HG02759 (cell line): ENCODE measurements around the gene NAV3.

ENCODE experiments used
- ATAC-seq: cut with Tn5 transposase; IDR thresholded peaks from one replicate; pipeline ENCODE4 v1.9.1; 2021; ENCODE audit warnings: mild to moderate bottlenecking, moderate library complexity; ENCODE audit not compliant: unreplicated experiment

NAV3 gene

DNA sequence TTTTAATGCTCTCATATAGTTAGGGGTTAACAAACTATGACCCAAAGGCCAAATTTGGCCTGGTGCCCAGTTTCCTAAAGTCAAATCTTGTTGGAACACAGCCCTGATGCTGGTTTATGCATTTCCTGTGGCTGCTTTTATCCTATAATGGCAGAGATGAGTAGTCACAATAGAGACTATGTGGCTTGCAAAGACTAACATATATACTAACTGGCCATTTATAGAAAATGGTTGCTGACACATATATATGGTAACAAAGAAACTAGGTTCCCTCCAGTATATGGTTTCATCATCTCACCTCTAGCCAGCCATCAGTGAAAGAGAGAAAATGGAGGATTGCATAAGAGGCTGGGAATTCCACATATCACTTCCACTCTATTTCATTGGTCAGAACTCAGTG lies 10.8 kb downstream of the NAV3 start:
- ATAC-seq, result no peak

DNA sequence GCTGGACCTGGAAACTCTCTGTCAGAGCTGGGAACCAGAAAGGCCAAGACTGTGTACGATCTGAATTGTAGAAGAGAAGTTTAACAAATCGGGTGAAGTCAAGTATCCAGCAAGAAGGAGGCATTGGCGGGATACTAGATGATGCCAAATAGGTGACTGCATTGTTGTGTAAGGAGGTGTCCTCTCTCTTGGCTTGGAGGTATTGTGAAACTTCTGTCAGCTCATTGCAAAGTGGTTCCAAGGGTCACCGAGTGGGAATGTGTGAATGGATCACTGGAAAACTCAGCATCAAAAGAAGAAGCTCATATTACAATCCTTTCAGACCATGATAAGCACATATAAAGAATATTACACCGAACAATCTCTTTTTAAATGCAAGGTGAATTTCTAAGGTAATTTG lies 11.7 kb downstream of the NAV3 start:
- no peak for ATAC-seq

DNA sequence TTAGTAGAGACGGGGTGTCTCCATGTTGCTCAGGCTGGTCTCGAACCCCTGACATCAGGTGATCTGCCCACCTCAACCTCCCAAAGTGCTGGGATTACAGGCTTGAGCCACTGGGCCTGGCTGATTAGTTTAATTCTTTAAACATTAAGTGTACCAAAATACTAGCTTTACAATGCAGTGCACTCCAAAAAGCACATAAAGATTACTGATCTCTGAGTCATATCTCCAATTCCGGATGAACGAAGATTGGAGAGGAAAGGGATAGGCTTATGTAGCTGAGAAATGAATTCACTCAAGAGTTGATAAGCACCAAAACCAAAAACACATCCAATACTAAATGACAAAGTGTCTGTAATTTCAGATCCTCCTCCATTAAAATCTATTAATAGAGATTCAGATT lies 15.1 kb downstream of the NAV3 start:
- no peak for ATAC-seq

DNA sequence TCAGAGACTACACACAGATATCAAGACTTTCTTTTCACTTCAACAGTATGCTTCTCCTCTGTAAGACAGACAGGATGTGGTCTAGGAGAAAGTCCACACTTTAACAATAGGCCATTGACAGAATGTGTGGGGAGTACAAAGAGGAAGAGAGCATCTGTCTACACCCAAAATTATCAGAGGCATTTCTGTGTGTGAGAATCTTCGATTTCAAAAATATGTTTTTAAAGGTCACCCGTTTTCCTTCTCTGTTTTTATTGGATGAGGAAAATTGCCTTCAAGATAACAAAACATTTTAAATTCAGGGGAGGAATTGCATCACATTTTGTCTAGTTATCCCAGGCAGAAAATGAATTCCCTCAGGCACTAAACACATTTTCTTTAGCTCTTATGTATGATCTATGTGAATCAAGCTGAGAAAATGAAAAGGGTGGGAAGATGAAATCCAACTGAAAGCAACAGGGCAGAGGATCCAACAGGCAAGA lies 16.4 kb downstream of the NAV3 start:
- peak; percentile 98 for ATAC-seq

DNA sequence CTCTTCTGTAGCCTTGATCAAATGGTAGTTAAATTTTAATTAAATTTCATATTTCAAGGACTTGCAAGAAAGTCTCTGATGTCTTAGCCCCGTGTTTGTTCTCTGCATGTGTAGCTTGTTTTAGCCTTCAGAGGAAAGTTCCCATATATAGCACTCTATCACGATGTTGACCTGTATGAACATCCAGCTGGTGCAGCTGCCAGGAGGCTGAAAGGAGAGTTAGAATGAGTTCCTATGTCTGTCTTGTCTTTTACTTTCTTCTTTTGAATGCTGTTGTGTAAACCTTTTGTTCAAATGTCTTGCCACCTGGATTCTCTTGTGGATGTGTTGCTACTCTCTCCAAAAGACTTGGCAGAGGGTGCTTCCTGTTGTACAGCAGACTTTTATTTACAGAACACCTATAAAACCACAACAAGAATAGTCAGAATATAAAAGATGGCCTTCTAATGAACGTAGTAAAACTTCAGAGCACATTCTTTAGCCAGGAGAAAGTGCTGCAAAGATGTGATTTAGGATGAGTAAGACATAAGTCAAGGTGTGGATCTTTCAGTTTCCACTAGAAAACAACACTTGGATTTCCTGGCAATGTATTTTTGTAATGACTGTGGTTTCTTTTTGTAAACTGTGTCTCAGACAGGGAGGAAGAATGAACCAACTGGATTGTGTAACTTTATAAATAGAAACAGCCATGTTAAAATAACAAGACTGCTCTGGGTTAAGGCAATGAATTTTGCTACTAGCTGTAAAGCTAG lies 17.2 kb downstream of the NAV3 start:
- ATAC-seq, result peak; percentile 35

DNA sequence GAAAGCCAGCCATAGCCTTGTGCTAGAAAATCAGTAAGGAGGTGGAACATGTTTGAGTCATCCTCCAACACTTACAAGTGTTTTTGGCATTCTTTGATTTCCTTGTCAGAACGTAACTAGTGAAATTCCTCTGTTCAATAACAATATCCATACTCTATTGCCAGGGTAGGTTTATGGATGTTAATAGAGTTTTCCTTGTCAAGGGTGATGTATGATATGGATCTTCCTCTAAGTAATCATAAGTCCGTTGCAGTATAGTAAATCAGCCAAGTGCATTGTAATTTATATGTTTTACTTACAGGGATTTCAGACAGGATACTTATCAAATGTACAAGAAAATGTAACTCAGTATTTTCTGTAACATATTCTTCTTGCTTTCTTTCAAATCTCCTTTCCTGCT lies 19.4 kb downstream of the NAV3 start:
- ATAC-seq, result no peak

DNA sequence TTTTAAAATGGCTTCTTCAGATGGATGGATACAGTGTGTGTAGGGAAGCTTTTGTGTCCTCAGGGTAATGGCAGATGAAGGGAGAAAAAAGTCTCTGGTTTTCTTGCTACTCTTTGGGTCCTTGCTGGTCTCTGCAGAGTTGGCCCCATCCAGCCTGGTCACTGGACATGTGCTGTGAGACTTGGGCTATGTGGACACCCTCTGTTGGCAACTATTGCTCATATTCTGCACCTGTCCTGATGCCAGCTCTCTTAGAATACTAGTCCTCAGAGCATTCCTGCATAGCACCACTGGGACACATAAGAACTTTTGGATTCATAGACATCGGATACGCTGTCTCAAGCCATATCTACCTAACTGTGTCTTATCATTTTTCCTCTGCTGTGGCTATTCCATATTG lies 20.0 kb downstream of the NAV3 start:
- no peak for ATAC-seq

DNA sequence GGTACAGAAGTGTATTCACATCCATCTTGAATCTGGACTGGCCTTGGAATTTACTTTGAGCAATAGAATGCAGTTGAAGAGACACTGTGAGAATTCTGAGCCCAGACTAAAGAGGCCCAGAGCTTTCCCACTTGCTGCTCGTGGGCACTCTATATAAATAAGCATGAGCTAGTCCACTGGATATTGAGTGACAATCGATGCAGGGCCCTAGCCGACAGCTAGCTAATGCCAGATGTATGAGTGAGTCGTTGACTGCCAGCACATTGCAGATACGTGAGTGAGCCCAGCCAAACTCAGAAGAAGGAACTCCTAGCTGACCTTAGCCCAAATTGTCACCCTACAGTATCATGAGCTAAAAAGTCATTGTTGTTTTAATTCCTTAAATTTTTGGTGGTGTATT lies 24.9 kb downstream of the NAV3 start:
- no peak for ATAC-seq

DNA sequence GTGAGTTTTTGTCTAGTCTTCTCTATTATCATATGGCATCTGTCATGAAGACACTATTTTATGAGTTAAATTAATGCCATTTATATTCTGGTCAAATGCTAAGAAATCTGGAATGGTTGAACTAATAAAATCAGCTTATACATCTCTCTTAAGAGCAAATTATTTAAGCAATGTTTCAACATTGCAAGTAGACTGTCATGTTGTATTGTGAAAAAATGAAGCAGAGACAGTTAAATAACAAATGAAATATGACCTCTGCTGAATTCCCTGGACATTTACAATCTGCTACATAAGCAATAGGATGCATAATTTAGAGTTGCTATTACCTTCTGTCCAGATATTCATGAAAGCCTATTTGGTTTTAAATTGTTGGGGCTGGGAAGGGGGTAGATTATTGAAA lies 30.6 kb downstream of the NAV3 start:
- ATAC-seq, result no peak

DNA sequence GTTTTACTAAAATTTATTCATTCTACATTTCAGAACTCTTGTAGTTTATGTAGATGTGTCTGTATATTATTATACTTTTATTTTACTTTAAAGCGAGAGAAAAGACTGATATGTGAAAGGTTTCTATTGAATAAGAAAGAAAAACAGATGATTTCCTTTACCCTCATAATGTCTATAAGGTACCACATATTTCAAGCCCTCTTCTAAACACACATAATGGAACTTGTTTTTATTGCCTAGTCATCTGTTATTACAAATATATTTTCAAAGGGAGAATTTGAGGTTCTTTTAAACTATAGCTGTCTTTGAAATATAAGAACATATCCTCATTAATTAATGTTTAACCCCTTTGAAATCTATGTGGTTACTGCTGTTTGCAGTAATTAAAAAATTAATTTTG lies 34.5 kb downstream of the NAV3 start:
- ATAC-seq, result no peak

DNA sequence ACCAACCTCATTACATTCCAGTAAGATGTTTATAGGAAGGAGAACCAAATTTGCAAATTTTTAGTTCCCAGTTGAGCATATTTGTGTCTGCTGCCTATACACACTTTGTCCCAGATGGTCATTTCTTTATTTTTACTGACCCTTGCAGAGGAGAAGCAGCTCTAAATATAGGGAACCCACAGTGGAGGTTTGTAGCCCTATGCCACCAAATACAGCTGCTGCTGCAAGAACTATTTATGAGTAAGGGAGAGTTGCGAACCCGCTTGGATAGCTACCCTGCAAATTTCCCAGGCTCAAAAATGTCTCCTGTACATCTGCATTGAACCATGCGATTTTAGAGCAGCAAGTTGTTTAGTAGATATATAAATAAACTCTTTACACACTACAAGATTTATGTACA lies 48.2 kb downstream of the NAV3 start:
- no peak for ATAC-seq

DNA sequence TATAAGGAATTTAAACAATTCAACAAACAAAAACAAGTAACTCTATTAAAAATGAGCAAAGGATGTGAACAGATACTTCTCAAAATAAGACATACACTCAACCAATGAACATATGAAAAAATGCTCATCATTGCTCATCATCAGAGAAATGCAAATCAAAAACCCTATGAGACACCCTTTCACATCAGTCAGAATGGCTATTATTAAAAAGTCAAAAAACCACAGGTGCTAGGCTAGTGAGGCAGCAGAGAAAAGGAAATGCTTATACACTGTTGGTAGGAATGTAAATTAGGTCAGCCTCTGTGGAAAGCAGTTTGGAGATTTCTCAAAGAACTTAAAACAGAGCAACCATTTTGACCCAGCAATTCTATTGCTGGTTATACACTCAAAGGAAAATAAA lies 52.0 kb downstream of the NAV3 start:
- ATAC-seq, result peak; percentile 60

DNA sequence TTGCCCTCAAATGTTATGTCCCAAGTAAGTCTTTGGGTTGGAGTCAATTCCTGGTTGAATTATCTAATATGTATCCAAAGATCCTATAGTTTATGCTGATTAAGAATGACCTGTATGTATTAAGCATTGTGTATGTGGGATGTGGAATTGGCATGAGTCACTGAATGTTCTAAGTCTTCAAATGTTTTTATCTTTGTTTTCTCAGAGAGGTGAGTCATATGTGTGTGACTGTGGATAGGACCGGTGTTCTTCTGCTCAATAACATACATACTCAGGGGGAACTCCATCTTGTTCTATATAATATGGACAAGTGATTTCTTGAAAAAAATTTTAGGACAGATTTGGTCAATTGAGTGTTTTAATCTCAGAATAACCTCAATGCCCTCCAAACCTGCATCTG lies 57.9 kb downstream of the NAV3 start:
- ATAC-seq, result no peak

DNA sequence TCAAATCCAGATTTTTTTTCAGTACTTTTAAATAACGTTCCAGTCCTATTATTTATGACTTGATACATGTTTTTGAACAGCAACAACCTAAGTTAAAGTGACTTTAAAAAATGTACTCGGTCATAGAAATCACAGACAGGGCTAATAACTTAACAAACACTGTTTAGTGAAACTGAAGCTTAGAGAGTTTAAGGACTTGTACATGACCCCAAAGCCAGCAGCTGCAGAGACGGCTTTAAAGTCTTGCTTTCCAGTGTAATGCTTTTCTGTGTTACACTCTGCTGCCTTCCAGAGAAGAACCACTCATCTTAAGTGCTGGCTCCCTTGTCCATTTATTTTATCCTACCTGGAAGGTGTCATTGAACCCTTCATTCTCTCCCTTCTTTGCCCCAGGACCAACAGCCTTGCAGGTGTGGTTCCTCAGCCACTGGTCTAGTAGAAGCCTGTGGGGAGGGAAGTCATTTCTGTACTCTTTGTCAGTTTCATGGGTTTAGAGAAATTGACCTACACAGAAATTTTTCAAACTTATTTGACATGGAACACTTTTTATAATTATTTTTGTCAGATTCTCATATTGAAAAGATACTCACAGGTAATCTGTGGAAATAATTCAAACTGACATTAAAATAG lies 60.9 kb downstream of the NAV3 start:
- ATAC-seq, result no peak

DNA sequence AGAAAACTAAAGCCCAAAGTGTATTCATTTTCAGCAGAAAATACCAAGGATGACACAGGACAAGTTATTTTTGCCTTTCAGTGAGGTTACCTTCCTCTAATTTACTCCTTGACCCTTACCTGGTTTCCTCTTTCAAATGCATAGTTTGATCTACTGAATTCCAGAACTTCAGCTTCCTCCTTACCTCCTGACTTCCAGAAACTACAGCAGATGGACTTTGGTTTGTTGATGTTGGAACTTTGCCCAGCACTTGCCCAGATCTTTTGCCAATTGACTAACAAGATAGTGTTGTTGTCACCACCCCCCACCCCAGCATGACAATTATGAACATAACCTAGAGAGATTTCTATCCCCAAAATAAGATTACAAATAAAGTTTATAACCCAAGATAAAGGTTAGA lies 63.2 kb downstream of the NAV3 start:
- no peak for ATAC-seq

DNA sequence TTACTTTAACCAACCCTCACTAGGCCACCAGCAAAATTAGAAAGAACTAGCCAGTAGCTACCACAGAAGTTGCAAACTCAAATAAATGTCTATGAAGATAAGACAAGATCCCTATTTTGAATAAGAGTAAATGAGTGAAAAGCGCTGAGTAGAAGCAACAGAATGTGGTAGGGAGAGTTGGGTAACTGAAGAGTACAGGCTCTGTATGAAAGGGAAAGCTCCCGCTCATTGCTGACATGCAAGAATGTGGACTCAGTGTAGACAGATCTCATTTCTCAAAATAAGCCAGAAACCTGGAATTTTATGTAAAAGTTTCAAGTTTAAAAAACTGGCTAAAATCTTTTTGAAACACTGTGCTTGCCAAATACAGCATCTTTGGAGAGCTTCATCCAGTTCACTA lies 63.9 kb downstream of the NAV3 start:
- no peak for ATAC-seq

DNA sequence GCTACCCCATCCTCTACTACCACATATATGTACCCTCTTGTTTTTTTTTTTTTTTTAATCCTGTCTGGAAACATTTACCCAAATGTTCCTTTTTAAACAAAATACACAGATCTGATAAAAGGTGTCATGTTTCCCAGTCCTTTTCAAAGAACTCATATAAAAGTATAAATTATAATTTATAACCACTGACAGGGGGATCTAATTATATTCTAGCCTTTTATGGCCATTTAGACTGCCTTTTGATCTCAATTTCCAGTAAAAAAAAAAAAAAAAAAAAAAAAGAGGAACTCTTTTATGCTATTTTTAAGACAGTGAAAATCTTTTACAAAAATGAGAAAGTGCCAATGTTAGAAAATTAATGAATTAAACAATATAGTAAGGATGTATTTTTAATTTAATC lies 65.0 kb downstream of the NAV3 start:
- ATAC-seq, result no peak

DNA sequence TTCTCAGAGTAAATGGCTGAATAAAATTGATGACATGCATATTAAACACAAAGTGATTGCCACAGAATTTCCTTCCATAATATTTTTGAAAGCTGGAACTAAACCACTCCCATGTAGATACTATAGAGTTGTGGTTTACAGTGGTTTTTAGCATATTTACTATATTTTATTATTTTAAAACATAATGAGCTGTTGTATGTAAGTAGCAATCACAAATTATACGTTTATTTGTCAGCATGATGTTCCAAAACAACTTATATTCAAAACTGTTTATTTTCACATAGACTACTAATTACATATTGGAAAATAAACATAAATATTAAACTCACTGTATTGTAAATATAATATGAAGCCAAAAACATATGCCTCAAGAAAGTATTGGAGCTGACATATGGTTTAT lies 77.2 kb downstream of the NAV3 start:
- no peak for ATAC-seq

DNA sequence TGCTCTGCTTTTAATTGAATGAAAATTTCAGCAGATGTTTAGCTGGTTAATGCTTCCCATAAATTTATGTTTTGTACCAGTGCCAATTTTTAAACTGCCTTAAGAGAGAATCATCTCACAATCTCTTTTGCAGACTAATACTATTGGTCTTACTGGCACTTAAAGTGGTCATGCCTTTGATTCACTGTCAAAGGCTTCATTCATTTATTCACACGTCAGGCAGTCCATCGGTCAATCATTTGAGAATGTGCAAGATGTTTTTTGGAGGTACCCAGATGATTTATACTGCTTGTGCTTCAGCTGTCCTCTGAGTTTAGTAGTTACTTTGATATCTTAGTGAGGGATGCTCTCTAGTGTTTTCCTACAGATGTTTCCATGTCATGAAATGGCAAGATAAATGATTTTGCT lies 83.4 kb downstream of the NAV3 start:
- ATAC-seq, result no peak

DNA sequence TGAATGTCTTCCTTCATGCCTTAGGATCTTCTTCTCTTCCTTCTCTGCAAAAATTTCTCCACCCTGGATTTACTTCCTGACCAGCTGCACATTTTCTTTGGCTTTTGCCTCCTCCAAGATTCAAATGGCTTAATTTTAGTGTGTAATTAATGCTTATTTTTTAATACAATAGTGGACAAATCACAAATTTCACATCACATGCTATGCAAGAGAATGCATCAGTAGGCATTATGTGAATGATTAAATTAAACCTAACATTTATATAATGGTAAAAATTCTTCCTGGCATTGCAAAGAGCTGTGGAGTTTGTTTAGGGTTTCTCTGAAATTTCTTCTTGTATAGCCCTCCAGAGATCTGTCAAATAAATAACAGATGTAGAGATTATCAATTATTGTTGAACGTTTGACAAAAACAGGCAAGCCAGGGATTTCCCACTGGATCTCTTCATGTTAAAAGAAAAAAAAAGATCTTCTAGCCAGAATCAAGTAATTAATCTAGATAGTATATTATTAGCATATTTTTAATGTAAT lies 84.4 kb downstream of the NAV3 start:
- ATAC-seq, result no peak

DNA sequence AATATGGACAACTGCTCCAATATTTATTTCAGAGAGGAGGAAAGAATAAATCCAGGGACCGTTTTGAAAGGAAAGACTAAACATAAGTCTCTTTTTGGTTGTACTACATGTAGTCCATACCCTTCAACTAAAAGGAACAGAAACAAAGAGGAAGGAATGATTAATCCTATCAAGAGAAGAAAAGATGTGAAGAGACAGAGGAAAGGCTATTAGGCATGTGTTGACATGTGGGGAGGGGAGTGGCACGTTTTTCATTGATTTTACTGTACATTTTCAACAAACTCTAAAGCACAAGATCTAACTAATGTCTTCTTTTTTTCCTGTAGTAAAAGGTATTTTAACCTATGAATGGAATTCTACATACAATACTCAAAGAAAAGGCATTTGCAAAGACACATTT lies 85.6 kb downstream of the NAV3 start:
- no peak for ATAC-seq

DNA sequence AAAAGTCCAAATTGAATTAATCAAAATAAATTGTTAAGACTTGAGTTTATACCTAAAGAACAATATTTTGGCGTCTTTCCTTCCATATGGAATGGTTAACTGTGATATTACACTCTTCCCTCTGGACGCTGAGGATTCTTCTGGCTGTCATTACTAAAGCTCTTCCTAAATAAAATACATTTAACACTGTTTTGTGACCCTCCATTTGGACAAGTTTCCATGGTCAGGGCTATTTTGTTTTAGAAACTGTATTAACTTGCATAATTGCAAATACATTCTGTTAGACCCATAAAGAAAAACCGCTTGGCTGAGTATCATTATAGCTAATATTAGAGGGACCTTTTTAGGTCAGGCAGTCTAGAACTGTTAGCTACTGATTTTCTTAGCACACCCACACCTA lies 87.4 kb downstream of the NAV3 start:
- no peak for ATAC-seq

DNA sequence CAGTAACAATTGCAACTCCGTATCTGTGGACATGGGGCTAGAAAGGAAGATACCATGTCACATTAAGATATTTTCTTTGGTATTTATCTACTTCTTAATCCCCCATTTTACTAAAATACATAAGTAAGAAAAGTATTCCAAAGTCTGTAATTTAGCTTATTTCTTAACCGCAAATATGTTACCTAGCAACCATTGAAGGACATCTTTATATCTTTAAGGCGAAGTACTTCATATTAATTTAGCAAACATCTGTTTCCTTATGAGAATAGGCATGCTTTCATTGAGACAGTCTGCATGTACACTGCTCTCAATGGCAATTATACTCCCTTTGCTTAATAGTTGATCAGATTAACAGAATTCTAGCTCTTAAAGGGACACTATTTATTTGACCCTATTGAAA lies 88.8 kb downstream of the NAV3 start:
- ATAC-seq, result no peak
